Ascending aorta (tissue), 2 donors: ENCODE measurements around the gene AQP1. TPM values are rescaled to one million over a fixed set of nuclear protein-coding genes. Genes with fewer than 3 reads are reported as not detected.

Experiments
- DNase-seq, 2 donors: peaks; one replicate each; pipeline ENCODE4 v3.0.0-alpha.2; 2019; ENCODE audit warnings: low spot score in 2 of 2
- H3K27ac ChIP-seq, 2 donors: fragments of 200-600 bp; sonication (generic); one replicate each; pipeline ENCODE4 v1.5.1; 2016 to 2017; ENCODE audit warnings: mild to moderate bottlenecking in 1 of 2
- H3K27me3 ChIP-seq: fragments of 200-600 bp; sonication (generic); one replicate; pipeline ENCODE4 v1.5.1; 2017
- H3K36me3 ChIP-seq, 2 donors: fragments of 200-600 bp; sonication (generic); one replicate each; pipeline ENCODE4 v1.5.1; 2016
- H3K4me1 ChIP-seq, 2 donors: fragments of 200-600 bp; sonication (generic); one replicate each; pipeline ENCODE4 v1.5.1; 2016 to 2017; ENCODE audit warnings: mild to moderate bottlenecking in 1 of 2
- H3K4me3 ChIP-seq, 2 donors: fragments of 200-600 bp; sonication (generic); one replicate each; pipeline ENCODE4 v1.5.1; 2016 to 2017; ENCODE audit warnings: mild to moderate bottlenecking in 1 of 2
- H3K9me3 ChIP-seq, 2 donors: fragments of 200-600 bp; sonication (generic); one replicate each; pipeline ENCODE4 v1.5.1; 2016
- intact Hi-C: fragments of 100-400 bp; cut with DNase I; formaldehyde crosslinking; loops from one replicate; pipeline ENCODE4 v1.15.1; 2023
- total RNA-seq: library from RNA; depleted of rRNA; stranded (reverse); fragments of >200 nt; gene quantifications from one replicate; pipeline ENCODE4 v1.1.0, GENCODE V29; 2016
- TF ChIP-seq, protein P1 (sequence below), 3 experiments: fragments of 200-600 bp in 2 of 3; fragments of 450-650 bp in 1 of 3; sonication (generic) in 2 of 3; IDR thresholded peaks; one replicate each; pipeline ENCODE4 v1.5.1; 2016 to 2019; ENCODE audit warnings: antibody characterized with exemption in 3 of 3, mild to moderate bottlenecking in 1 of 3, moderate library complexity in 1 of 3

Gene AQP1
- total RNA-seq, 1 donor from 2014 or later, result 2,113 TPM

DNA sequence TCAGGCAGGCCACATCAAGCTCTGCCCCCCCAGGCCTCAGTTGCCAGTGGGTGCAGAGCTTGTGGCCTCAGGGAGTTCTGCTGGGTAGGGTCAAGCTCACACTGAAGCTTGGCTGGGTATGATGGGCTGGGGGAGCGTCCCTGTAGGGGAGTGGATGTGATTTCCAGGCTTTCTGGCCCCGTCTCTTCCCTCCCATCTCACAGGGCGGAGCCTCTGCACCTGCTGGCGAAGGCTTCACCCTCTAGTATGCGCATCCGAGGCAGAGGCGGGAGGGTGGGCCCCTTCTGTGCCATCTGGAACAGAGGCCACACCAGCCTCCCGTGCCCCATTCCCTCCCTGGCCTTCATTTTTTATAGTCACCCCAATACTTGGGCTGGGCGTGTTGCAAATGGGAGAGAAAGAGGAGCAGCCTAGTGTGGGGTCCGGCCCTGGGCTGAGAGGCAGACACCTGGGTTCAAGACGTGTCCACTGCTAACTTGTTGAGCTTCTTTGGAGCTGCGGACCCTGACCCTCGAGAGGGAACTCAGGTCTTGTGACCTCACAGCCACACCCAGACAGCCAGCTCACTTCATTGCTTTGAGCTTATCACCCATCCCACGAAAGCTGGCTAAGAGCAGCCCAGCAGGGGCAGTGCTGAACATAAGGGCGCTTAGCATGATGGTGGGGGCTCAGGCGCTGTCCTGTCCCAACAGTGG is 2.3 kb downstream of the AQP1 start:
- TF ChIP-seq, protein P1, sequence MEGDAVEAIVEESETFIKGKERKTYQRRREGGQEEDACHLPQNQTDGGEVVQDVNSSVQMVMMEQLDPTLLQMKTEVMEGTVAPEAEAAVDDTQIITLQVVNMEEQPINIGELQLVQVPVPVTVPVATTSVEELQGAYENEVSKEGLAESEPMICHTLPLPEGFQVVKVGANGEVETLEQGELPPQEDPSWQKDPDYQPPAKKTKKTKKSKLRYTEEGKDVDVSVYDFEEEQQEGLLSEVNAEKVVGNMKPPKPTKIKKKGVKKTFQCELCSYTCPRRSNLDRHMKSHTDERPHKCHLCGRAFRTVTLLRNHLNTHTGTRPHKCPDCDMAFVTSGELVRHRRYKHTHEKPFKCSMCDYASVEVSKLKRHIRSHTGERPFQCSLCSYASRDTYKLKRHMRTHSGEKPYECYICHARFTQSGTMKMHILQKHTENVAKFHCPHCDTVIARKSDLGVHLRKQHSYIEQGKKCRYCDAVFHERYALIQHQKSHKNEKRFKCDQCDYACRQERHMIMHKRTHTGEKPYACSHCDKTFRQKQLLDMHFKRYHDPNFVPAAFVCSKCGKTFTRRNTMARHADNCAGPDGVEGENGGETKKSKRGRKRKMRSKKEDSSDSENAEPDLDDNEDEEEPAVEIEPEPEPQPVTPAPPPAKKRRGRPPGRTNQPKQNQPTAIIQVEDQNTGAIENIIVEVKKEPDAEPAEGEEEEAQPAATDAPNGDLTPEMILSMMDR (IDR thresholded peaks at IDR 0.05), result peak in 1 of 3 experiments; percentile 6
- no peak for DNase-seq
- H3K27me3 ChIP-seq, result no peaks in the 10 kb centered on the region
- intact Hi-C loops, result loop anchor here (5.0 to 10.0 kb wide), 2 partner anchors 162 to 319 kb away; partner anchors contain the start of genes GARS1 and INMT
- H3K9me3 ChIP-seq, result no peaks in the 10 kb centered on the region
- H3K27ac ChIP-seq, result peak overlapping the region; percentile 92 to 97
- no peaks in the 10 kb centered on the region for H3K36me3 ChIP-seq
- H3K4me3 ChIP-seq, result peak overlapping the region; percentile 62 to 88
- peaks cover 18 to 52% of the 10 kb centered on the region in 2 donors for H3K4me1 ChIP-seq

DNA sequence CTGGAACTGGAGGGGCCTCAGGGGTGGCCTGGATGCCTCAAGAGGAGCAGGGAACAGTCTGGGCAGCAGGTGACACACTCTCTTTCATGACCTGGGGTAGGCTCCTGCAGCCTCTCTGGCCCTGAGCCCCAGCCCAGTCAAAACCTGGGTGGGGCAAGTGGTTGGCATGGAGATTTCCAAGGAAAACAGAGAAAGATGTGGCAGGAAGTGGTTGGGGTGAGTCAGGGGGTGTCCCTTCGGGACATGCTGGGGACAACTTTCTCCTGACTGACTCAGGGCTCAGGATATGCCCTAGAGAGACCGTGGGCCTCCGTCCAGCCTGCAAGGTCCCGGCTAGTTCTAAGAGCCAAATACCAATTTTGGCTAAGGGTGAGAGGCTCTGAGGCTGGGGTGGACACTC is 2.9 kb downstream of the AQP1 start:
- peak overlapping the region; percentile 92 to 97 for H3K27ac ChIP-seq
- H3K36me3 ChIP-seq, result no peaks in the 10 kb centered on the region
- H3K27me3 ChIP-seq, result no peaks in the 10 kb centered on the region
- peak; percentile 74 to 95 for DNase-seq
- intact Hi-C loops, result loop anchor here (5.0 to 10.0 kb wide), 2 partner anchors 162 to 320 kb away; partner anchors contain the start of genes GARS1 and INMT
- H3K4me3 ChIP-seq, result peak overlapping the region; percentile 62 to 88
- TF ChIP-seq, protein P1 (IDR thresholded peaks at IDR 0.05), result no peak
- peaks cover 18 to 54% of the 10 kb centered on the region in 2 donors for H3K4me1 ChIP-seq
- no peaks in the 10 kb centered on the region for H3K9me3 ChIP-seq

DNA sequence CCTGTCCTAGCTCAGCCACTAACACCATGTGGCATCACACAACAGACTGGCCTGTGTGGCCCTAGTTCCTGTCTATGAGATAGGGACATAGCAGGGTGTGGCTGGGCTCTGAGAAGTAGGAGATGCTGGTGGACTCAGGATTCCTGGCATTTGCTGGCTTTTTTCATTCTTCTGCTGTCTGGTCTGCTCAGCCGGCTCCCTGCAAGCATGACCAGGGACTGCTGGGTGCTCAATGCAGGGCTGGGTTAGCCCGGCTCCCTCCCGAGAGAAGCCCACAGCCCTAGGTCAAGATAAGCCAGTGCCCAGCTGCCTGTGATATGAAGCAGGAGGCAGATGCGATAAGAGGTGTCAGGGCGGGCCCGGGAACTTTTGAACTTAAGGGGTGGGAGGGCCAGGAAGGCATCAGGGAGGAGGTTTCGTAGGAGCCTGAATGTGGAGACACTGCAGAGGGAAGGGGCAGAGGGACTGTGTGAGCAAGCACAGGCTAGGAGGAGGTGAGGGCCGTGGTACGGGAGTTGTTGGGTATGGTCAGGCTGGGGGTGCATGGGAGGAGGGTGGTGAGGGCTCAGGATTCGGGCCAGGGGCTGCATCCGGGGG is 3.5 kb downstream of the AQP1 start:
- intact Hi-C loops, result loop anchor here (10.0 kb wide), 1 partner anchor 320 kb away; the partner anchor contains the start of gene GARS1
- Histone ChIP-seq H3K9me3 (no peaks in the 10 kb centered on the region), H3K27me3 (no peaks in the 10 kb centered on the region), H3K36me3 (no peaks in the 10 kb centered on the region), H3K27ac (peak overlapping the region; percentile 92 to 97), H3K4me1 (peaks cover 19 to 54% of the 10 kb centered on the region in 2 donors), H3K4me3 (peak overlapping the region; percentile 62 to 88)
- no peak for DNase-seq
- TF ChIP-seq, protein P1 (IDR thresholded peaks at IDR 0.05), result no peak

DNA sequence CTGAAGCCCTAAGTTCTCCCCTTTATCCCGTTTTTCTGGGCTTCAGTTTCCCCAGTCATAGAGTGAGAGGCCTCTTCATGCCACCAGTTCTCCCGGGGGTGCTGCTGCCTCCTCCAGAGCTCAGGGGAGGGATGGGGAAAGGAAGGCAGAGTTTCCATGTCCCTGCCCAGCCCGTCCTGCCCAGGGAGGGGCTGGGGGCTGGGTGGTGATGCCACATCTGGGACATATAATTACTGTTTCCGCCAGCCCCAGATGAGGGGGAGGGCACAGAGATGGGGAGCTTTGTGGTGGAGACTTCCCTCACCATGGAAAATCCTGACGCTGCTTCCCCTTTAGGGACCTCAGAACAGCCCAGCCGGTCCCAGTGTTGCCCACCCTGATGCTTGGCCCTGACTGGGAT is 4.1 kb downstream of the AQP1 start:
- H3K4me1 ChIP-seq, result peaks cover 20 to 56% of the 10 kb centered on the region in 2 donors

DNA sequence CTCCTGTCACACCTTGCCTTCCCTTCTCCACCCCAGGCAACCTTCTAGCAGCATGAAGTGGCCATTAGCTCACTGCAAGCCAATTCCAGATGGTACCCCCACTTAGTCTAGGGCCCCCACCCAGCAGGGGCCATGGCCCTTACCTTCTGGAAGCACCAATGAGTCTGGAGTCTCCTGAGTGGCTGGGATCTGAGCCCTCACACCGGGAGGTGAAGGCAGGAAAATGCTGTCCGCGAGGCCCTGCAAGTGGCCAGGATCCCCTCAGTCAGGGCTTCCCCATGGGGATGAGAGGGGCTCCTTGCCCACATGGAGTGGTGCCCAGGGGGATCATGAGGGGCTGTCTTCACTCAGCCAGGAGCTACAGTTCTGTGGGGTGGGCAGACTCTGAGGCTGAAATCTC is 4.6 kb downstream of the AQP1 start:
- intact Hi-C loops, result loop anchor here (10.0 kb wide), 1 partner anchor 321 kb away; the partner anchor contains the start of gene GARS1
- peak overlapping the region; percentile 62 to 88 for H3K4me3 ChIP-seq
- TF ChIP-seq, protein P1 (IDR thresholded peaks at IDR 0.05), result no peak
- H3K9me3 ChIP-seq, result no peaks in the 10 kb centered on the region
- no peak for DNase-seq
- peaks cover 20 to 54% of the 10 kb centered on the region in 2 donors for H3K4me1 ChIP-seq
- H3K27me3 ChIP-seq, result no peaks in the 10 kb centered on the region
- peak overlapping the region; percentile 92 to 97 for H3K27ac ChIP-seq
- no peaks in the 10 kb centered on the region for H3K36me3 ChIP-seq

More for the DNA sequence above, 4.1 kb downstream of the AQP1 start:
- H3K9me3 ChIP-seq, result no peaks in the 10 kb centered on the region
- no peaks in the 10 kb centered on the region for H3K27me3 ChIP-seq
- H3K27ac ChIP-seq, result peak overlapping the region; percentile 92 to 97
- TF ChIP-seq, protein P1 (IDR thresholded peaks at IDR 0.05), result no peak
- no peaks in the 10 kb centered on the region for H3K36me3 ChIP-seq
- DNase-seq, result peak in 1 of 2 donors; percentile 8
- intact Hi-C loops, result loop anchor here (10.0 kb wide), 1 partner anchor 321 kb away; the partner anchor contains the start of gene GARS1
- peak overlapping the region; percentile 62 to 88 for H3K4me3 ChIP-seq
